Activated CD8-positive, alpha-beta memory T cell treated with anti-CD3 and anti-CD28 coated beads, Interleukin-2, amount 50 U/mL, for 4 hours (primary cell): ENCODE measurements around the gene AKAP6.

ENCODE experiments used
- DNase-seq: peaks from one replicate; pipeline ENCODE4 v3.0.0-alpha.2; 2020

The AKAP6 gene

DNA sequence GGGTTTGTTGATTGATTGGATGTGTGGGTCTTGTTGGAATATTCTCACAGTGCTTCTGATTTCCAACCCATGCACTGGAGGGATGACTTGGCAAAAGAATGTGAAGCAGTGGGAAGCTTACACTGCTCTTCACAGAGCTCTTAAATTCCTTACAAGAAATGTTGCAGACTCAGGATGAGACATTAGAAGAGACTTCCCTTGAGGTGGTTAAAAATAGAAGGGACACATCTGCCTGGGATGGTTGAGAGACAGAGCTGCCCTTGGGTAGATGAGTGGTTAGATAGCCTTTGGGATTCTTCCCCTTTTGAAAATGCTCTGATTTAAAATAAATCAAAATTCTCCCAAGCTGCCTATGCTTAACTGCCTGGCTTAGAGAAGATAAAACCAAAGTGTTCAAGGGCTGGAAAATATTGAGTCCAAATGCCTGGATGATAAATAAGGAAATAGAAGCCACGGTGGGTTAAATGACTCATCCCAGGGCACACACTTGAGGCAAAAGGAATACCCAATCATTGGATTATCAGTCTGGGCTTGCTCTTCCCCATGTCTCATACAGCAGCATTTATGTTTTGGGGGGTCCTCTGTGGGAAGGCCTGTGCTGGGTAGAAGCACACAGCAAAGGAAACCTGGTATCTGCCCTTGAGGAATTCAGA lies 264.3 kb downstream of the AKAP6 start:
- DNase-seq: no peak

DNA sequence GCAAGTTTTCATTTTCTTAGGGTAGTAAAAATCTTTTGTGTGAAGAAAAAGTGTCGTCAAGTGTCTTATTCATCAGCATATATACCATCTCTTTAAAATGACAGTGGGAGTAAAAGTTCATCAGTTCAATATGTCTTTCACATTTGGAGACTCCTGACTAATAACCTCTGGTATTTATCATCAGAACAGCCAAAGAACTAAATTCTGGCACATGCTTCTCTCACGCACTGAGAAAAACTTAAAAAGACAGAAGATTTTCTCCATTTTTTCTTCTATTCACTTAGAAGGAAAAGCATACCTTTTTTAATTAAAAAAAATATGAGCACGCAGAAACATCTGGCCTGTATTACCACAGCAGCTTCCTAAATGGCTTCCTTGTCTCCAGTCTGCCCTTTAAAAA lies 265.7 kb downstream of the AKAP6 start:
- no peak for DNase-seq

- DNase-seq: no peak
These were observed 266.4 kb downstream of the AKAP6 start for GRCh38 chr14:32595497-32595896.

GRCh38 chr14:32596390-32596789 lies 267.3 kb downstream of the AKAP6 start:
- no peak for DNase-seq

DNA sequence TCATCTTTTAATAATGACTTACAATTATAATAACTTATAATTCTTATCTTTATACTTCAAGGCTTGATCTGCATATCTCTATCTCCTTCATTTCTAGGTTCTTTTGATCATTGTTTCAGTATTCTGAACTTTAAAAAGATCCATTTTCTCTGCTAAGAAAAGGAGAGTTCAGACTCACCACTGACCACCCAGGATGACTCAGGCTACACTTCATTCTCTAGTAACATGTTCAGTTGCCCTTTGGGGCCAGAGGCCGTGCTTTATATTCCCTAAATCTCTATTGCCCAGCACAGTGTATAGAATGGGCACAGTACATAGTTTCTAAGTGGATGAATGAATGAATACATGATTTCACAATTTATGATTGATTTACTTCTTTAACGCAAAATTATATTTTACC lies 268.7 kb downstream of the AKAP6 start:
- no peak for DNase-seq

GRCh38 chr14:32601069-32601468 lies 272.0 kb downstream of the AKAP6 start:
- no peak for DNase-seq

DNA sequence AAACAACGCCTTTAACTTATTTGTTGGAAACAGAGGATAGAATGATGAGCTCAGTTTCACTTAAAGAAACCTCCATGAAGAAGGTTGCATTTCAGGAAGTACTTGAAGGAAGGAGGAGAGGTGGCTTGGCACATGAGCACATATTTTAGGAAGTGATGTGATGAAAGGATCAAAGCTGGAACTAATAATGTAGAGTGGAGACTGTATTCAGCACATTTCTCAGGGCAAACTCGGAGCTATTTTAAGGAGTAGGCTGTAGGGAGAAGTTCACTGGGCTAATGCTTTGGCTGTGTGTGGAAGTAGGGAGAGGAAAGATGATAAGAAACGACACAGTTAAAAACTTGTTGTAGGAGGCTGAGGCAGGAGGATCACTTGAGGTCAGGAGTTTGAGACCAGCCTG lies 272.8 kb downstream of the AKAP6 start:
- DNase-seq: no peak

DNA sequence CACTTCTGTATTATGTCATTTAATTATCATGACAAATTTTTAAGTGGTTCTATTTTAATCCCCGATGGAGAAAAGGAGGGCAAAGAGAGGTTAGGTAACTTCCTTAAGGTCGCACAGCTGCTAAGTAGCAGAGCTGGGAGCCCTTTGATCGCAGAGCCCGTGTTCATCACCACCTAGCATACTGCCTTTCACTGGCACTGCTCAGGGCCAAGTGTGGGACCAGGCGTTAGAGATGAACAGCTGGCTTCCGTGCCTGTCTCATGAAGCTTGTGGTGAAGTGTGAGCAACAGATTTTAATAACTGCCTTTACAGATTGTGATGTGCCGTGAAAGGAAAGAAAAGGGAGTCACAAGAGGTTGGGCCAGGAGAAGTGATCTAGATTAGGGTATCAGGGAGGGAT lies 273.6 kb downstream of the AKAP6 start:
- no peak for DNase-seq

DNA sequence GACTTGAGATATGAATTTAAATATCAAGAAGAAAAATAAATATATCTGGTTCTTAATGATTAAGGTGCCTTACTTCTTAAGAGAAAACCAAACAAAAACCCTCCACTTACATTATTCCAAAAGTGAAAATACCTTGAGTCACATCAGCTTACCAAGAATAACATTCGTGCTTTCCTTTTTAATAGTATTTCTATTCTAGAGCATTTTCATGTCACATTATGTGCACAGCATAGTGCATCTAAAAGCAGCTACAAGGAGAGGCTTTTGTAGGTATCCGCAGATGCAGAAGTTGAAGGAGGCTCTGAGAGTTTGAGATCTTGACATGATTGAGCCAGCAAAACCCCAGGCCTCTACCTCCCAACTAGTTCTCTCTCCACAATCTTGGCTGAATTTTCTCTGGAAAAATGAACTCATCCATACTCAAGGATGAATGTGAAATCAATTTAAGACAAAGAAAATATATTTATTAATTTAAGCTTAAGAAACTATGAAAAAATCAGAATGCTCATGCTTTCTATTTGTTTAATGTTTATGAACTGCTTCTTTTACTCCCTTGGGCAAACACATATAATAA lies 275.0 kb downstream of the AKAP6 start:
- DNase-seq: no peak

DNA sequence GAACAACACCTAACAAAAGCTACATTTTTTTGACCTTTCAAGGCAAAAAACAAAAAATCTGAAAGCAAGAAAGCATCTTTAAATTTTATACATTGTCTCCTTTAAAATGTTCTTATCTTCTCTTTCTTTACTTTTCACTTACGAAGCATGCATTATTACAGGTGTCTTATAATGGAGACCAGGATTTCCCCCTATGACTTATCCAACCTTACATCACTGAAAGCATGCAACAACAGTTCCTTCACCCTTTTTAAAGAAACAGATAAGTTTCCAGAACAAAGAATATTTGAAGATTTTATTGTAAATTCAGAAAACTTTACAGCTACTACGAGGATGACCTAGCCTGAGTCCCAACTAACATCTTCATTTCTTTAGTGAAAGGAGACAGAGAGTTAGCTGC lies 277.2 kb downstream of the AKAP6 start:
- no peak for DNase-seq

- DNase-seq: no peak
These were observed 278.3 kb downstream of the AKAP6 start for GRCh38 chr14:32607399-32607798.

GRCh38 chr14:32608857-32609256 lies 279.8 kb downstream of the AKAP6 start:
- no peak for DNase-seq

GRCh38 chr14:32609388-32609787 lies 280.3 kb downstream of the AKAP6 start:
- no peak for DNase-seq

- DNase-seq: no peak
These were observed 282.7 kb downstream of the AKAP6 start for GRCh38 chr14:32611752-32612151.

DNA sequence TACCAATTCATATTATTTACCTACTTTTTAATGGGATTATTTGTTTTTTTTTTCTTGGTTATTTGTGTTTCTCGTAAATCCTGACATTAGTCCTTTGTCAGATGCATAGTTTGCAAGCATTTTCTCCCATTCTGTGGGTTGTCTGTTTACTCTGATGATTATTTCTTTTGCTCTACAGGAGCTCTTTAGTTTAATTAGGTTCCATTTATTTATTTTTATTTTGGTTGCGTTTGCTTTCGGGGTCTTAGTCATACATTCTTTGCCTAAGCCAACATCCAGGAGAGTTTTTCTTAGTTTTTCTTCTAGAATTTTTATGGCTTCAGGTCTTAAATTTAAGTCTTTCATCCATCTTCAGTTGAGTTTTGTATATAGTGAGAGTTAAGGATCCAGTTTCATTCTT lies 289.9 kb downstream of the AKAP6 start:
- no peak for DNase-seq

DNA sequence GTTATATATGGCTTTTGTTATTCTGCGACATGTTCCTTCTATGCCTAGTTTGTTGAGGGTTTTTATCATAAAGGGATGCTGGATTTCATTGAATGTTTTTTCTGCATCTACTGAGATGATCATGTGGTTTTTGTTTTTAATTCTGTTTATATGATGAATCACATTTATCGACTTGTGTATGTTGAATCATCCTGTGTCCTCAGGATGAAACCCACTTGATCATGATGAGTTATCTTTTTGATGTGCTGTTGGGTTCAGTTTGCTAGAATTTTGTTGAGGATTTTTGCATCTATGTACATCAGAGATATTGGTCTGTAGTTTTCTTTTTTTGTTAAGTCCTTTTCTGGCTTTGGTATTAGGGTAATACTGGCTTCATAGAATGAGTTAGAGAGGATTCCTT lies 291.2 kb downstream of the AKAP6 start:
- no peak for DNase-seq

DNA sequence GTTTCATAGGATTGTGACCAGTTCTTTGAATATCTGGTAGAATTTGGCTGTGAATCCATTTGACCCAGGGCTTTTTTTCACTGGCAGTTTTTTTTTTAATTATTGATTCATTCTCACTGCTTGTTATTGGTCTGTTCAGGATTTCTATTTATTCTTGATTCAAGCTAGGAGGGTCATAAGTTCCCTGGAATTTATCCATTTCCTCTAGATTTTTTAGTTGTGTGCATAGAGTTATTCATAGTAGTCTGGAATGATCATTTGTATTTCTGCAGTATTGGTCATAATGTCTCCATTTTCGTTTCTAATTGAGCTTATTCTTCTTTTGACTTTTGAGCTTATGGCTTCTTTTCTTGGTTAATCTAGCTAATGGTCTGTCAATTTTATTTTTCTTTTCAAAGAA lies 291.6 kb downstream of the AKAP6 start:
- no peak for DNase-seq

DNA sequence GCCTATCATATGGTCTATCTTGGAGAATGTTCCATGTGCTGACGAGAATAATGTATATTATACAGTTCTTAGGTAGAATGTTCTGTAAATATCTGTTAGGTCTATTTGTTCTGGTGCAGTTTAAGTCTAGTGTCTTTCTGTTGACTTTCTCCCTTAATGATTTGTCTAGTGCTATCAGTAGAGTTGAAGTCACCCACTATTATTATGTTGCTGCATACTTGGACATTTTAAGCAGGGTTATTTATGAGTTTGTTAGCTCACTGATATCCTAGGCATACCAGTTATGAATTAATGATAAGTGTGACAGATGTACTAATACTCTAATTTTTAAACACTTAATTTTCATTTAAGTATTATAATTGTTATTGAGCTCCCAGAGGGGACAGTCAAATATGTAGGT lies 292.5 kb downstream of the AKAP6 start:
- DNase-seq: no peak

DNA sequence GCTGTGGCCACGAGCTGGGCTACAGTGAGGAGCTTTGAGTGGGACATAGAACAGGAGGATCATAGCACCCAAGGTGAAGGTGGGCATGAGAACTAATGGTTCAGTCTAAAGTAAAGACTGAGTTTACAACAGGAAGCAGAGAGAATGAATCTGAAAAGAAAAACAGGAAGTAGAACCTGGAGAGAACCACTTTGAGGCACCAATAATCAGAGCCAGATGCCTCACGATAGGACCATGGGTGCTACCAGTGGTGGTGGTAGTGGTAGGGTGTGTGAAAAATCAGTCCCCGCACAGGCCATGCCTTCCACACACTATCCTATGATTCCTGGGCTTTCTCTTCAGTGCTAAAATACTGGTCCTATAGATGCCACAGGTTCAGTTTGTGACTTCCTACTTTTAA lies 293.6 kb downstream of the AKAP6 start:
- no peak for DNase-seq

DNA sequence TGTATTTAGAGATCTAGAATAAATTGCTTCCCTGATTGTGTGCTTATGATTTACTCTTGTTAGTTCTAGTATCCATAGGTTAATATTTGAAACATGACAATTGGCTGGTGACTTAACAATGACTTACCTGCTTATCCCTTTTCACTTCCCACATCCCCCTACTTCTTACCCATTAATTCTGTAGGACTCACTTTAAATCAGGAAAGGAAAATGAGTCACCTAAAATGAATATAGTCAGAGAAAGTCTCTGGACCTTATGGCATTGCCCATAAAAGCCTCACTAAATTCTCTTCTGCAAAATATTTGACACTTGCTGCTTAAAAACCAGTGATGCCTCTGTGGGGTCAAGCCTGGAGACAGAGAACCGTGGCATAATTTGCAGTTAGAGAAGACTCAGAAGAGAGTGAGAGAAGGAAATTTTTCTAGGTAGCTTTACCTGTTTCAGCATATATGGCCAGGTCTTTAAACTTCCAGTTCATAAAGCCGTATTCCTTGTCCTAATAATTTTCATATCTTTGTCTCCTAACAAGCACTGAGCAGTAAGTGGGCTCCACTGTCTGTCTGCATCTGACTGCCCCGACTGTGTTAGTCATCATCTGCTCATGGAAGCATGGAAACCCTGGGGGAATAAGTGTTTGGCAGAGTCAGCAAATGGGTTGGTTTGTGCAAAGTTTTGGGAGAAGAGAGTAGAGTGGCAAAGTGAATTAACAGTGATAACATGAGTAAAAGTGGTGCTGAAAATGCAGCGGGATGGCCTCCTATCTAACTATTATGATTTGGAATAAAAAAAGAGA lies 294.4 kb downstream of the AKAP6 start:
- no peak for DNase-seq

GRCh38 chr14:32625211-32625610 lies 296.1 kb downstream of the AKAP6 start:
- DNase-seq: no peak

DNA sequence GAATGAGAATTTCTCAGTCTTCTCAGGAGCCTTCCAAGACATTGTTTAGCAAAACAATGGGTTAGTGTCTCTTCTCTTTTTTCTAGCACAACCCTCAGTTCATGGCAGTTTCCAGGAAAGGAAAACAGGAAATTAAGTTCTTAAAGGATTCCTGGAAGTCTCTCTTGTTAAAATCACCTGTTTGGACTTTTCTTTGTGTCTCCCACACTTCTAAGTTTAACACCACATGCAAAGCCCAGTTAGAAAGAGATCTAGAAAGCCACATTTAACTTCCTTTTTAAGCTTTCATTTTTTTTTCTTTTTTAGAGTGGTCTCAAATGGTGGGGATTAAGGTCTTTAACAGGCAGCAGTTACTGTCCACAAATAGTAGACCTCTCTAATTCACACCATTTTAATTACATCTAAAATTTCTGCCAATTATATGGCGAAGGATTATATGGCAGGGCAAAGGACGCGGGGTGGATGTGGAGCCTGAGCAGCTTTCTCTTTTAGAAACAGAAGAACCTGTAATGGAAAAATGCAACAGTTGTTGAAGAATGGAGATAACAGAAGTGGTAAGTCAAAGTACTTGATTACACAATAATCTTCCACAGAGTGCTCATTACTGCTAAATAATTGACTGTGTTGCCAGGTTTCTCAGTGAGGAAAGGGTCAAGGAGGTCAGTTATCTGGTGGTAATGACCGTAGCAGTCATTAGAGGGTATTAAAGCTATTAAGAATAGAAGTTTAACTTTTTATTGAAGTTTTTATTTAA lies 298.6 kb downstream of the AKAP6 start:
- no peak for DNase-seq

GRCh38 chr14:32629236-32629635 lies 300.1 kb downstream of the AKAP6 start:
- DNase-seq: no peak

GRCh38 chr14:32630701-32631100 lies 301.6 kb downstream of the AKAP6 start:
- DNase-seq: no peak
